Astrocyte of the hippocampus (primary cell): Measurements from ENCODE around the gene PHKG1.
"Not testable (repeated sequence)": the region's sequence is repeated elsewhere in the genome, so short reads cannot be mapped to it uniquely, and the experiment has no call there.

Experiments
- DNase-seq: peaks from one replicate; pipeline ENCODE4 v3.0.0; 2011; ENCODE audit warnings: low read depth, low spot score

The PHKG1 gene

DNA sequence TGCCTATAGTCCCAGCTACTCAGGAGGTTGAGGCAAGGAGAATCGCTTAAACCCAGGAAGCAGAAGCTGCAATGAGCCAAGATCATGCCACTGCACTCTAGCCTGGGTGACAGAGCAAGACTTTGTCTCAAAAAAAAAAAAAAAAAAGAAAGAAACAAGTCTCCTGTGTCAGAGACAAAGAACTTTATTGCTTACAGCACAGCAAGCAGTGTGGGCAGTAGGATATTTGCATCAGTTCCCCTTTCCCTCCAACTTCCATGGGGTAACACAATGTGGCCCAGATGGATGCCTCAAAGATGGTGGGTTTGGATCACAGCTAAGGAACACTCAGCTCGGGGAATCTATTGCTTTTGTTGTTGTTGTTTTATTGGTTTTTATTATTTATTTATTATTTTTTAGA, 47.0 kb downstream of the PHKG1 start:
- DNase-seq = not testable (repeated sequence)

DNA sequence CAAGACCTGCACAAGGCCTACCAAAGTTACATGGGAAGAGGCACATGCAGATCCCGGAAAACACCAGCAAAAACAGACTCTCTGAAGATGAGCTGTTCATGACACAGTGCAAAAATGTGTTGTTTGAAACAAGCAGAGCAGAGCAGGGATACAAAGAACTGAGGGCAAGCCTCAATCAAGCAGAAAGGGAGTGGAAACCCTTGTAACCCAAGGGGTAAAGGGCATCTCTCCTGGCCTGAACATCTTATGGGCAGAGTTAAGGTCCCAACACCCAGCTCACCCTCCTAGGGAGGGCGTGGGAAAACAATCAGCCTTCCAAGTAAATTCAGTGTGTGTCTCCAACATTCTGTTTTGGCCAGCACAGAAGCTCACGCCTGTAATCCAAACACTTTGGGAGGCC, 52.0 kb downstream of the PHKG1 start:
- no peak for DNase-seq

DNA sequence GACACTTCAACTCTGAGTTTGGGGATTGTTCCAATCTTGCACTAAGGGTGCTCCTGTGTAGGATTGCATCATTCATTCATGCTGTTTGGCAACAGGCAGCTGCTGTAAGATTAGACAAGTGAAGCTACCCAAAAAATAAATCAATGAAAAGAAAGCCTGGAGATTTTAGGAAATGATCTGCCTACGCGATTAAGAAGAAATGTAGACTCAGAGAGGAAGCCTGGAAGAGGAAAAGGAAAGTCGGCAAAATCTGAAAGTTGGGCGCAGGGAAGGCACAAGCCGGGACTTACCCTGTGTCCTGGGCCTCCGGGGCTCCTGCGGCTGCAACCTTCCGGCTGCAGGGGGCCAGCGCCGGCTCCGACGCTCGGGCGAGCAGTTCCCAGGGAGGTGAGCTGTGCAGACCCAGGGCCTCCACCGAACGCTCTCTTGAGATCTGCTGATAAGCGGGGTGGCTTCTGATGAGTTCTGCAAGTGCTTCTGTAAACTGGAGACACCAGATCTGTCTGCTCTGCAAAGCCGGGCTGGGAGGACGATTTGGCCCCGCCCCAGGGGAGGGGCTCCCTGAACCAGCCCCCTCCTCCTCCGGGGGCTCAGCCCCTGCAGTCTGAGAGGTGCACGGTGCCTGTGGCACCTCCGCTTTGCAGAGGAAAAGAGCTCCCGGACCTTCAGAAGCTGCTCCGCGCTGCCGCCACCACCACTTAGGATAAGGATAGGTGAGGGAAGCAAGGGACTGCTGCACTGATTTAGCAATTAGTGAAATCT, 58.9 kb downstream of the PHKG1 start:
- DNase-seq = peak; percentile 81

DNA sequence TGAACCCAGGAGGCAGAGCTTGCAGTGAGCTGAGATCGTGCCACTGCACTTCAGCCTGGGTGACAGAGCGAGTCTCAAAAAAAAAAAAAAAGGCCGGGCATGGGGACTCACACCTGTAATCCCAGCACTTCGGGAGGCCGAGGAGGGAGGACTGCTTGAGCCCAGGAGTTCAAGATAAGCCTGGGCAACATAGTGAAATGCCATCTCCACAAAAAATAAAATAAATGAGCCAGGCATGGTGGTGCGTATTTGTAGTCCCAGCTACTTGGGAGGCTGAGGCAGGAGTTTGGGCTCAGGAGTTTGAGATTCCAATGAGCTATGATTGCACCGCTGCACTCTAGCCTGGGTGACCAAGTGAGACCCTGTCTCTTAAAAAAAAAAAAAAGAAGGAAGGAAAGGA, 60.2 kb downstream of the PHKG1 start:
- not testable (repeated sequence) for DNase-seq

DNA sequence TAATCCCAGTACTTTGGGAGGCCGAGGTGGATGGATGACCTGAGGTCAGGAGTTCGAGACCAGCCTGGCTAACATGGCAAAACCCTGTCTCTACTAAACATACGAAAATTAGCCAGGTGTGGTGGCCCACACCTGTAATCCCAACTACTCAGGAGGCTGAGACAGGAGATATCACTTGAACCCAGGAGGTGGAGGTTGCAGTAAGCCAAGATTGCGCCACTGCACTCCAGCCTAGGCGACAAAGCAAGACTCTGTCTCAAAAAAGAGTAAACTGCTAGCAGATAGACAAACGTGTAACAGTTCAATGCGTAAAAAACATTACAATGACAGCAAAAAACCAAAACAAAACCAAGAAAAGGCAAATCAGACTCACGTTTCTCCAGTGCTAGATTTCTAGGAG, 61.2 kb downstream of the PHKG1 start:
- DNase-seq = not testable (repeated sequence)

DNA sequence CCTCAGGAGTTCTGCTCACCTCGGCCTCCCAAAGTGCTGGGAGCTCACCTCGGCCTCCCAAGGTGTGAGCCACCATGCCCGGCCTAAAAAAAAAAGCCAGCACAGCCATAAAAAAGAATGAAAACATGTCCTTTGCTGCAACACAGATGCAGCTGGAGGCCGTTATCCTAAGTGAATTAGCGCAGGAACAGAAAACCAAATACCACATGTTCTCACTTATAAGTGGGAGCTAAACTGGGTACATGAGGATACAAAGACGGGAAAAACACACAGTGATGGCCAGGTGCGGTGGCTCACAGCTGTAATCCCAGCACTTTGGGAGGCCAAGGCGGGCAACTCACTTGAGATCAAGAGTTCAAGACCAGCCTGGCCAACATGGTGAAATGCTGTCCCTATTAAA, 62.4 kb downstream of the PHKG1 start:
- no peak for DNase-seq
